SK-N-SH treated with all-trans-retinoic acid at 6 μM for 48 hours (cell line): ENCODE data around the gene C11orf65.
"Not testable (repeated sequence)": the region's sequence is repeated elsewhere in the genome, so short reads cannot be mapped to it uniquely, and the experiment has no call there.

ENCODE experiments used
- ATAC-seq: fragments of 200-7000 bp; cut with Tn5 transposase; 3 replicates; pipeline ENCODE4 v1.9.1; 2020; ENCODE audit warnings: mild to moderate bottlenecking, moderate library complexity
- ARNTL ChIP-seq: fragments of 450-650 bp; formaldehyde crosslinking; IDR thresholded peaks from 2 replicates; pipeline ENCODE4 v1.5.0; 2020; ENCODE audit warnings: low read depth, mild to moderate bottlenecking, moderate library complexity, borderline replicate concordance
- CSDC2 ChIP-seq: fragments of 250-450 bp; sonication (Bioruptor Pico); IDR thresholded peaks from 2 replicates; pipeline ENCODE4 v1.5.0; 2020; ENCODE audit warnings: mild to moderate bottlenecking, moderate library complexity
- CSRNP3 ChIP-seq: fragments of 250-450 bp; sonication (Bioruptor Pico); IDR thresholded peaks from 2 replicates; pipeline ENCODE4 v1.5.1; 2021; ENCODE audit warnings: mild to moderate bottlenecking, moderate library complexity
- ESRRG ChIP-seq: fragments of 250-450 bp; sonication (Bioruptor Pico); IDR thresholded peaks from 2 replicates; pipeline ENCODE4 v1.6.1; 2021; ENCODE audit warnings: mild to moderate bottlenecking
- GLIS3 ChIP-seq: fragments of 250-450 bp; sonication (Bioruptor Pico); IDR thresholded peaks from 2 replicates; pipeline ENCODE4 v1.5.0; 2020; ENCODE audit warnings: mild to moderate bottlenecking, moderate library complexity
- ISL1 ChIP-seq: fragments of 250-450 bp; sonication (Bioruptor Pico); IDR thresholded peaks from 2 replicates; pipeline ENCODE4 v2.1.2; 2022; ENCODE audit warnings: mild to moderate bottlenecking, moderate library complexity
- PATZ1 ChIP-seq: fragments of 250-450 bp; sonication (Bioruptor Pico); IDR thresholded peaks from 2 replicates; pipeline ENCODE4 v1.8.0; 2020; ENCODE audit warnings: mild to moderate bottlenecking, moderate library complexity, borderline replicate concordance
- POU6F1 ChIP-seq: fragments of 250-450 bp; sonication (Bioruptor Pico); IDR thresholded peaks from 2 replicates; pipeline ENCODE4 v1.8.0; 2021; ENCODE audit warnings: low read depth, mild to moderate bottlenecking, moderate library complexity, borderline replicate concordance
- PPARA ChIP-seq: fragments of 250-450 bp; sonication (Bioruptor Pico); IDR thresholded peaks from 2 replicates; pipeline ENCODE4 v1.5.0; 2020; ENCODE audit warnings: mild to moderate bottlenecking, borderline replicate concordance
- RARB ChIP-seq: fragments of 250-450 bp; sonication (Bioruptor Pico); IDR thresholded peaks from 2 replicates; pipeline ENCODE4 v1.8.0; 2021; ENCODE audit warnings: mild to moderate bottlenecking, moderate library complexity
- SNAI2 ChIP-seq: fragments of 250-450 bp; sonication (Bioruptor Pico); IDR thresholded peaks from 2 replicates; pipeline ENCODE4 v1.5.0; 2020; ENCODE audit warnings: mild to moderate bottlenecking, moderate library complexity
- TOX ChIP-seq: fragments of 250-450 bp; sonication (Bioruptor Pico); IDR thresholded peaks from 2 replicates; pipeline ENCODE4 v1.8.0; 2021; ENCODE audit warnings: mild to moderate bottlenecking, moderate library complexity, borderline replicate concordance
- TSHZ2 ChIP-seq: fragments of 250-450 bp; sonication (Bioruptor Pico); IDR thresholded peaks from 2 replicates; pipeline ENCODE4 v1.5.0; 2020; ENCODE audit warnings: mild to moderate bottlenecking, moderate library complexity
- ZC3H10 ChIP-seq: fragments of 250-450 bp; sonication (Bioruptor Pico); IDR thresholded peaks from 2 replicates; pipeline ENCODE4 v1.5.1; 2021; ENCODE audit warnings: mild to moderate bottlenecking, moderate library complexity
- ZFP3 ChIP-seq: fragments of 250-450 bp; sonication (Bioruptor Pico); IDR thresholded peaks from 2 replicates; pipeline ENCODE4 v1.5.0; 2020; ENCODE audit warnings: mild to moderate bottlenecking, moderate library complexity
- ZFP30 ChIP-seq: fragments of 450-650 bp; formaldehyde crosslinking; IDR thresholded peaks from 2 replicates; pipeline ENCODE4 v1.5.0; 2022; ENCODE audit warnings: mild to moderate bottlenecking, moderate library complexity
- ZNF565 ChIP-seq: fragments of 450-650 bp; formaldehyde crosslinking; conservative IDR thresholded peaks from 2 replicates; pipeline ENCODE4 v1.5.0; 2020; ENCODE audit warnings: low read depth, mild to moderate bottlenecking, moderate library complexity
- ZNF70 ChIP-seq: fragments of 450-650 bp; formaldehyde crosslinking; IDR thresholded peaks from 2 replicates; pipeline ENCODE4 v1.5.0; 2020; ENCODE audit warnings: mild to moderate bottlenecking, moderate library complexity

C11orf65 gene

GRCh38 chr11:108472681-108473080 lies 5.4 kb upstream of the C11orf65 start:
- TF ChIP-seq ZFP30 (CRISPR knock-in tag): no peak
- no peak for ATAC-seq

GRCh38 chr11:108468478-108468864 lies 1.1 kb upstream of the C11orf65 start:
- ATAC-seq: no peak

GRCh38 chr11:108466405-108466804 lies 924 bp downstream of the C11orf65 start:
- ATAC-seq: no peak
- TF ChIP-seq ZFP30 (CRISPR knock-in tag) (no peak), RARB (CRISPR knock-in tag) (no peak), TSHZ2 (CRISPR knock-in tag) (no peak), ISL1 (CRISPR knock-in tag) (no peak)

More at GRCh38 chr11:108468478-108468864, 1.1 kb upstream of the C11orf65 start:
- TF ChIP-seq RARB (CRISPR knock-in tag) (no peak), SNAI2 (CRISPR knock-in tag) (no peak), TSHZ2 (CRISPR knock-in tag) (no peak), CSDC2 (CRISPR knock-in tag) (no peak), ZNF565 (no peak), ZFP3 (CRISPR knock-in tag) (no peak), ZC3H10 (CRISPR knock-in tag) (no peak), ARNTL (no peak)
- TF ChIP-seq, all 23 proteins: peak for 0

GRCh38 chr11:108453207-108453835 lies 14.0 kb downstream of the C11orf65 start:
- TF ChIP-seq ISL1 (CRISPR knock-in tag) (no peak), RARB (CRISPR knock-in tag) (no peak), ARNTL (no peak), ZFP30 (CRISPR knock-in tag) (no peak), PPARA (no peak), TOX (CRISPR knock-in tag) (no peak), CSDC2 (CRISPR knock-in tag) (no peak), CSRNP3 (CRISPR knock-in tag) (no peak), ZNF565 (no peak), GLIS3 (CRISPR knock-in tag) (no peak), ZNF70 (no peak)
- ATAC-seq: no peak

- not testable (repeated sequence) for ATAC-seq
Measured at GRCh38 chr11:108441445-108441844, 25.9 kb downstream of the C11orf65 start.

GRCh38 chr11:108436594-108436993 lies 30.7 kb downstream of the C11orf65 start:
- TF ChIP-seq ZFP30 (CRISPR knock-in tag) (no peak), GLIS3 (CRISPR knock-in tag) (no peak), ZNF565 (no peak), PATZ1 (CRISPR knock-in tag) (no peak), POU6F1 (CRISPR knock-in tag) (no peak), ESRRG (CRISPR knock-in tag) (no peak)
- ATAC-seq: no peak
